Measurements from ENCODE around the gene TIMM17A.

The TIMM17A gene

DNA sequence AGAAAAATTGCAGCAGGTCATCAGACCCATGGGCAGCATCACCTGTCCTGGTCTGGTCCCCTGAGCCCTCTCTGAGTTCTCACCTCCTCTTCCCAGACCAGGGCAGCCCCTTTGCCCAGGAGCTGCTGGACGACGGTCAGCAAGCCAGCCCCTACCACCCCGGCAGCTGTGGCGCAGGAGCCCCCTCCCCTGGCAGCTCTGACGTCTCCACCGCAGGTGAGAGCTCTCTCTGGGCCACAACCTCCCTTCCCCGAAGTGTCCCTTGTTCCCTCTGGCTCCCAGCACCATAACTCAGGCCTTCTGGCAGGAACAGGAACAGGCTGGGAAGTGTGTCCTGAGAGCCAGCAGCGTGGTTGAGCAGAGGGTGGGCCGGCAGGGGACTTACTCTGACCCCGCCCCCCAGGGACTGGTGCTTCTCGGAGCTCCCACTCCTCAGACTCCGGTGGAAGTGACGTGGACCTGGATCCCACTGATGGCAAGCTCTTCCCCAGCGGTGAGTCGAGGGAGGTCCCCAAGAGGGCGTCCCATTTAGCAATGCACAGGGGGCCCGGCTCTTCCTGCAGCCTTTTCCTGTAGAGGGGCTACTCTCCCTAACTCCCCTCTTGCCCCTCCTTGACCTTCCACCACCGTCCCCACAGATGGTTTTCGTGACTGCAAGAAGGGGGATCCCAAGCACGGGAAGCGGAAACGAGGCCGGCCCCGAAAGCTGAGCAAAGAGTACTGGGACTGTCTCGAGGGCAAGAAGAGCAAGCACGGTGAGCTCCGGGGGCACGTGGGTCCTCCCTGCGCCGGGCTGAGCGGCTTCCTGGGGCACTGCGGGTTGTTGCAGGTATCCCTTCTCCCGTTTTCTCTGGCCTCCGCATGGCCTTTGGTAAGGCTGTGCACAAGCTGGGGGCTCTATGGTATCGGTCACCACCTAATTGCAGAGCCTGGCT, 57.5 kb downstream of the TIMM17A start:
- H3K4me3 ChIP-seq (ENCODE audit: low read depth, low read length): no peak overlapping the region
- no peak for TF ChIP-seq CTCF (IDR thresholded peaks at IDR 0.05; ENCODE audit: low read depth, low read length)

DNA sequence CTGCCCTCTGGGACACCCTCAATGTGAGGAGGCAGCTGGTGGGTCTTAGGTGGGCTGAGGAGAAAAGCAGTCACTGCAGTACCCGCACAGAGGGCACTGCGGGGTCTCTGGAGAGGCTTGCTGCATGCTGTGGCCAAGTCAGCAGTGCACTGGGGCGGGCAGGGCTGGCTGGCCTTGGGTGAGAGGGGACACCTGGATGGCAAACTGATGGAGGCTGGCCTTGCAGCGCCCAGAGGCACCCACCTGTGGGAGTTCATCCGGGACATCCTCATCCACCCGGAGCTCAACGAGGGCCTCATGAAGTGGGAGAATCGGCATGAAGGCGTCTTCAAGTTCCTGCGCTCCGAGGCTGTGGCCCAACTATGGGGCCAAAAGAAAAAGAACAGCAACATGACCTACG, 58.3 kb downstream of the TIMM17A start:
- no peak for TF ChIP-seq CTCF (IDR thresholded peaks at IDR 0.05; ENCODE audit: low read depth, low read length)
- no peak overlapping the region for H3K4me3 ChIP-seq (ENCODE audit: low read depth, low read length)

DNA sequence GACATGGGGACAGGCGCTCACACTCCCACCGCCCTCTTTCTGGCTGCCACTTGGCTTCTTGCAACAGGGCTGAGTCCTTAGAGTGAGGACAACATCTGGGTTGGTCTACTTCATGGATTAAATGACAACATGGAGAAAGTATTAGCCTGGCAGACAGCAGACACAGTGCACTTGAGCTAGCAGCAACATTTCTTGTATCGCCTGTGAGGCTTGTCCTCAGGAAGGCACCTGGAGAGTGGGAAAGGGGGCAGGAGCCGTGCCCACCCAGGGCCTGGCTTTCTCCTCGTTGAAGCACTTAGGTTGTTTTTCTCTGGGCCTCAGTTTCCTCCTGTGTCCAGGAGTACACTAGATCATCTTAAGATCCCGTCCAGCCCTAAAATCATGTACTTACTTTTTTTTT, 58.8 kb downstream of the TIMM17A start:
- TF ChIP-seq CTCF (IDR thresholded peaks at IDR 0.05; ENCODE audit: low read depth, low read length): no peak
- H3K4me3 ChIP-seq (ENCODE audit: low read depth, low read length): no peak overlapping the region

- H3K4me3 ChIP-seq (ENCODE audit: low read depth, low read length): no peak overlapping the region
- TF ChIP-seq CTCF (IDR thresholded peaks at IDR 0.05; ENCODE audit: low read depth, low read length): no peak
These were observed 59.8 kb downstream of the TIMM17A start for GRCh38 chr1:202014915-202015661.

DNA sequence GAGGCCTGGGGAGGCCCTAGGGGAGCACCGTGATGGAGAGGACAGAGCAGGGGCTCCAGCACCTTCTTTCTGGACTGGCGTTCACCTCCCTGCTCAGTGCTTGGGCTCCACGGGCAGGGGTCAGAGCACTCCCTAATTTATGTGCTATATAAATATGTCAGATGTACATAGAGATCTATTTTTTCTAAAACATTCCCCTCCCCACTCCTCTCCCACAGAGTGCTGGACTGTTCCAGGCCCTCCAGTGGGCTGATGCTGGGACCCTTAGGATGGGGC, 60.3 kb downstream of the TIMM17A start:
- H3K4me3 ChIP-seq (ENCODE audit: low read depth, low read length): no peak overlapping the region
- no peak for TF ChIP-seq CTCF (IDR thresholded peaks at IDR 0.05; ENCODE audit: low read depth, low read length)

DNA sequence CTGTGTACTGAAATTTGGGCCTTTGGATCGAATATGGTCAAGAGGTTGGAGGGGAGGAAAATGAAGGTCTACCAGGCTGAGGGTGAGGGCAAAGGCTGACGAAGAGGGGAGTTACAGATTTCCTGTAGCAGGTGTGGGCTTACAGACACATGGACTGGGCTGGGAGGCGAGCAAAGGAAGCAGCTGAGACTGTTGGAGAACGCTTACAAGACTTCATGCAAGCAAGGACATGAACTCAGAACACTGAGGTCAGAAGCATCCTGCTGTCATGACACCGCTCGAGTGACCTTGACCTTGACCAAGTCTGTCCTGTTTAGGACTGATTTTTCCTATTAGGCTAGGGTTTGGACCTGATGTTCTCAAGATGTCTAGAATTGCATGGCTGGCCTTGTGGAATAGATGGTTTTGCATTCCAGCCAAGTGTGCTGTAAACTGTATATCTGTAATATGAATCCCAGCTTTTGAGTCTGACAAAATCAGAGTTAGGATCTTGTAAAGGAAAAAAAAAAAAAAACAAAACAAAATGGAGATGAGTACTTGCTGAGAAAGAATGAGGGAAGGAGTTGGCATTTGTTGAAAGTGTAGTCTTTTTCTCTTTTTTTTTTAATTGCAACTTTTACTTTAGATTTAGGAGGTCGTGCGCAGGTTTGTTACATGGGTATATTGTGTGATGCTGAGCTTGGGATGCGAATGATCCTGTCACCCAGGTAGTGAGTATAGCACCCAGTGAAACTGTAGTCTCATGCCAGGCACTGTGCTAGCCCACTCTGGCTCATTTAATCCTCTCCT, 60.9 kb downstream of the TIMM17A start:
- H3K4me3 ChIP-seq (ENCODE audit: low read depth, low read length): no peak overlapping the region
- no peak for TF ChIP-seq CTCF (IDR thresholded peaks at IDR 0.05; ENCODE audit: low read depth, low read length)
